Spinal cord (tissue), 10 donors: ENCODE results near the gene RBM22. TPM values are rescaled to one million over a fixed set of nuclear protein-coding genes. Genes with fewer than 3 reads are reported as not detected.

ENCODE experiments used
- DNase-seq, 6 donors: peaks; one replicate each; pipeline versions ENCODE4 v3.0.0 to v3.0.0-alpha.2; 2013 to 2015; ENCODE audit warnings: low spot score in 6 of 6, low read depth in 4 of 6
- H3K27ac ChIP-seq: one replicate; pipeline ENCODE4 v1.5.1; 2013; ENCODE audit warnings: low read depth, low read length, control low read depth
- H3K27me3 ChIP-seq: one replicate; pipeline ENCODE4 v1.6.1; 2013; ENCODE audit warnings: low read length; ENCODE audit not compliant: control insufficient read depth, insufficient read depth
- H3K36me3 ChIP-seq: one replicate; pipeline ENCODE4 v1.6.1; 2013; ENCODE audit warnings: low read length; ENCODE audit not compliant: control insufficient read depth, insufficient read depth
- H3K4me1 ChIP-seq: one replicate; pipeline ENCODE4 v1.6.1; 2013; ENCODE audit warnings: low read length; ENCODE audit not compliant: control insufficient read depth, insufficient read depth
- H3K4me3 ChIP-seq: one replicate; pipeline ENCODE4 v1.5.1; 2013; ENCODE audit warnings: low read depth, low read length, control low read depth
- H3K9me3 ChIP-seq: one replicate; pipeline ENCODE4 v1.6.1; 2013; ENCODE audit warnings: low read length; ENCODE audit not compliant: control insufficient read depth, insufficient read depth
- WGBS: methylation state at CpG from one replicate; pipeline ENCODE4 v1.1.5; 2013; ENCODE audit warnings: missing lambda C conversion rate; ENCODE audit not compliant: insufficient coverage; 5-methylcytosine and 5-hydroxymethylcytosine counted together
- polyA plus RNA-seq, 2 donors: library from polyadenylated mRNA; unstranded; fragments of 120-200 nt; gene quantifications; one replicate each; pipeline ENCODE4 v1.2.1, GENCODE V29; 2013; ENCODE audit not compliant: insufficient read length in 2 of 2
- total RNA-seq, 2 donors: library from RNA; depleted of rRNA in 1 of 2; stranded (reverse); fragments of 120-200 nt in 1 of 2; fragments of >200 nt in 1 of 2; gene quantifications; one replicate each; pipeline versions ENCODE4 v1.2.3 to v1.2.4, GENCODE V29; 2013 to 2014
- donor health status: healthy.

The RBM22 gene
- total and polyA plus RNA-seq, 4 donors: 29.7 to 69.4 (median 54.7) TPM

GRCh38 chr5:150675069-150675468 lies 25.8 kb downstream of the RBM22 start:
- Histone ChIP-seq H3K9me3 (no peaks in the 10 kb centered on the region), H3K27me3 (peaks cover 9% of the 10 kb centered on the region), H3K36me3 (peaks cover 8% of the 10 kb centered on the region), H3K4me3 (no peak overlapping the region), H3K4me1 (peaks cover 33% of the 10 kb centered on the region), H3K27ac (no peak overlapping the region)
- DNase-seq: no peak
- 100% methylated on average over 2 of the region's 6 CpGs for WGBS

GRCh38 chr5:150674341-150674821 lies 26.5 kb downstream of the RBM22 start:
- no peak overlapping the region for H3K4me3 ChIP-seq
- H3K27me3 ChIP-seq: peaks cover 9% of the 10 kb centered on the region
- no peak overlapping the region for H3K27ac ChIP-seq
- H3K36me3 ChIP-seq: peaks cover 8% of the 10 kb centered on the region
- WGBS: 79% methylated on average over 2 of the region's 4 CpGs
- DNase-seq: peak in 1 of 6 donors; percentile 58
- no peaks in the 10 kb centered on the region for H3K9me3 ChIP-seq
- H3K4me1 ChIP-seq: peaks cover 33% of the 10 kb centered on the region

- H3K9me3 ChIP-seq: no peaks in the 10 kb centered on the region
- H3K4me3 ChIP-seq: peak overlapping the region; percentile 59
- H3K27me3 ChIP-seq: peaks cover 9% of the 10 kb centered on the region
- no peak for DNase-seq
- H3K36me3 ChIP-seq: peaks cover 8% of the 10 kb centered on the region
- peaks cover 33% of the 10 kb centered on the region for H3K4me1 ChIP-seq
- H3K27ac ChIP-seq: peak overlapping the region; percentile 25
- 83% methylated on average over 6 of the region's 7 CpGs for WGBS
Observed at GRCh38 chr5:150672884-150673275, 28.0 kb downstream of the RBM22 start.

GRCh38 chr5:150672237-150672883 lies 28.5 kb downstream of the RBM22 start:
- H3K36me3 ChIP-seq: peaks cover 8% of the 10 kb centered on the region
- H3K9me3 ChIP-seq: no peaks in the 10 kb centered on the region
- peaks cover 9% of the 10 kb centered on the region for H3K27me3 ChIP-seq
- peak overlapping the region; percentile 25 for H3K27ac ChIP-seq
- peak in 2 of 6 donors; percentile 50 to 61 for DNase-seq
- WGBS: 6% methylated on average over 31 of the region's 38 CpGs
- peak overlapping the region; percentile 59 for H3K4me3 ChIP-seq
- H3K4me1 ChIP-seq: peaks cover 33% of the 10 kb centered on the region

- H3K27me3 ChIP-seq: peaks cover 9% of the 10 kb centered on the region
- H3K36me3 ChIP-seq: peaks cover 3% of the 10 kb centered on the region
- no peak overlapping the region for H3K27ac ChIP-seq
- H3K4me3 ChIP-seq: peak overlapping the region; percentile 59
- H3K9me3 ChIP-seq: no peaks in the 10 kb centered on the region
- WGBS: under 1% methylated on average over 43 of the region's 51 CpGs
- H3K4me1 ChIP-seq: peaks cover 33% of the 10 kb centered on the region
- DNase-seq: peak in 1 of 6 donors; percentile 61
Observed at GRCh38 chr5:150671509-150672236, 29.2 kb downstream of the RBM22 start.

- Histone ChIP-seq H3K27ac (no peak overlapping the region), H3K4me3 (peak overlapping the region; percentile 59), H3K27me3 (peaks cover 9% of the 10 kb centered on the region), H3K36me3 (no peaks in the 10 kb centered on the region), H3K4me1 (peaks cover 33% of the 10 kb centered on the region), H3K9me3 (no peaks in the 10 kb centered on the region)
- DNase-seq: no peak
- no CpG with 5 or more reads among the region's 2 CpGs for WGBS
Observed at GRCh38 chr5:150670948-150671310, 29.9 kb downstream of the RBM22 start.

- Histone ChIP-seq H3K36me3 (no peaks in the 10 kb centered on the region), H3K4me1 (peaks cover 33% of the 10 kb centered on the region), H3K27ac (no peak overlapping the region), H3K9me3 (no peaks in the 10 kb centered on the region), H3K4me3 (no peak overlapping the region), H3K27me3 (peaks cover 9% of the 10 kb centered on the region)
- 65% methylated on average over 10 of the region's 14 CpGs for WGBS
- DNase-seq: no peak
Observed at GRCh38 chr5:150670275-150670947, 30.5 kb downstream of the RBM22 start.

- H3K36me3 ChIP-seq: no peaks in the 10 kb centered on the region
- H3K4me1 ChIP-seq: no peaks in the 10 kb centered on the region
- no CpG with 5 or more reads among the region's 12 CpGs for WGBS
- no peak overlapping the region for H3K27ac ChIP-seq
- no peaks in the 10 kb centered on the region for H3K9me3 ChIP-seq
- no peak overlapping the region for H3K4me3 ChIP-seq
- no peaks in the 10 kb centered on the region for H3K27me3 ChIP-seq
- no peak for DNase-seq
Observed at GRCh38 chr5:150665044-150665443, 35.8 kb downstream of the RBM22 start.

GRCh38 chr5:150663936-150664335 lies 36.9 kb downstream of the RBM22 start:
- Histone ChIP-seq H3K4me3 (no peak overlapping the region), H3K27ac (no peak overlapping the region), H3K4me1 (no peaks in the 10 kb centered on the region), H3K36me3 (no peaks in the 10 kb centered on the region), H3K27me3 (no peaks in the 10 kb centered on the region), H3K9me3 (no peaks in the 10 kb centered on the region)
- no CpG with 5 or more reads among the region's 3 CpGs for WGBS
- no peak for DNase-seq
